Liver (tissue), 9 donors: ENCODE results near the gene ILK. TPM values are rescaled to one million over a fixed set of nuclear protein-coding genes. Genes with fewer than 3 reads are reported as not detected.
A peak's percentile ranks its signal among the peaks of the same experiment; 100 is the strongest.

Source experiments
- DNase-seq: peaks from one replicate; pipeline ENCODE4 v3.0.0-alpha.2; 2017; ENCODE audit warnings: low spot score
- H3K27ac ChIP-seq, 2 donors: one replicate each; pipeline ENCODE4 v1.7.0; 2013; ENCODE audit warnings: inconsistent platforms in 2 of 2, low read length in 2 of 2, control low read depth in 1 of 2, low read depth in 1 of 2, mild to moderate bottlenecking in 1 of 2
- H3K27me3 ChIP-seq, 4 donors: one replicate each; pipeline versions ENCODE4 v1.6.1 to v1.7.0; 2013; ENCODE audit warnings: low read length in 3 of 4, inconsistent platforms in 1 of 4, mild to moderate bottlenecking in 1 of 4, moderate library complexity in 1 of 4; ENCODE audit not compliant: control insufficient read depth in 4 of 4, insufficient read depth in 4 of 4
- H3K36me3 ChIP-seq, 4 donors: one replicate each; pipeline versions ENCODE4 v1.6.1 to v1.7.0; 2013; ENCODE audit warnings: low read length in 3 of 4, mild to moderate bottlenecking in 3 of 4, low read depth in 1 of 4, moderate library complexity in 1 of 4; ENCODE audit not compliant: control insufficient read depth in 4 of 4, insufficient read depth in 3 of 4
- H3K4me1 ChIP-seq, 4 donors: one replicate each; pipeline versions ENCODE4 v1.6.1 to v1.7.0; 2013; ENCODE audit warnings: low read length in 3 of 4, mild to moderate bottlenecking in 3 of 4, moderate library complexity in 1 of 4; ENCODE audit not compliant: control insufficient read depth in 4 of 4, insufficient read depth in 4 of 4
- H3K4me3 ChIP-seq, 3 donors: one replicate each; pipeline versions ENCODE4 v1.6.1 to v1.7.0; 2013; ENCODE audit warnings: low read length in 3 of 3, control low read depth in 1 of 3, low read depth in 1 of 3, mild to moderate bottlenecking in 1 of 3
- H3K9ac ChIP-seq, 2 donors: one replicate each; pipeline ENCODE4 v1.7.0; 2013; ENCODE audit warnings: low read length in 2 of 2, mild to moderate bottlenecking in 2 of 2, moderate library complexity in 2 of 2, control low read depth in 1 of 2, low read depth in 1 of 2
- H3K9me3 ChIP-seq, 4 donors: one replicate each; pipeline versions ENCODE4 v1.6.1 to v1.7.0; 2013; ENCODE audit warnings: low read length in 3 of 4; ENCODE audit not compliant: control insufficient read depth in 4 of 4
- EGR1 ChIP-seq, 2 donors: IDR thresholded peaks; 2 replicates each; pipeline ENCODE4 v1.6.1; 2016 to 2018; ENCODE audit warnings: antibody characterized with exemption in 2 of 2, low read depth in 2 of 2
- FOXA1 ChIP-seq: IDR thresholded peaks from 2 replicates; pipeline ENCODE4 v1.6.1; 2016; ENCODE audit warnings: antibody characterized with exemption
- FOXA2 ChIP-seq: IDR thresholded peaks from 2 replicates; pipeline ENCODE4 v1.6.1; 2016; ENCODE audit warnings: antibody characterized with exemption
- GABPA ChIP-seq, 2 donors: IDR thresholded peaks in 1 of 2; conservative IDR thresholded peaks in 1 of 2; 2 replicates each; pipeline ENCODE4 v1.6.1; 2016; ENCODE audit warnings: antibody characterized with exemption in 2 of 2, mild to moderate bottlenecking in 1 of 2, moderate library complexity in 1 of 2
- HNF4A ChIP-seq, 2 donors: conservative IDR thresholded peaks; 2 replicates each; pipeline ENCODE4 v1.6.1; 2016; ENCODE audit warnings: antibody characterized with exemption in 2 of 2, mild to moderate bottlenecking in 2 of 2
- HNF4G ChIP-seq: IDR thresholded peaks from 2 replicates; pipeline ENCODE4 v1.6.1; 2016; ENCODE audit warnings: antibody characterized with exemption
- JUND ChIP-seq, 2 donors: IDR thresholded peaks; 2 replicates each; pipeline ENCODE4 v1.6.1; 2016; ENCODE audit warnings: antibody characterized with exemption in 2 of 2
- NR2F2 ChIP-seq: IDR thresholded peaks from 2 replicates; pipeline ENCODE4 v1.6.1; 2016; ENCODE audit warnings: antibody characterized with exemption
- RAD21 ChIP-seq, 2 donors: IDR thresholded peaks; 2 replicates each; pipeline ENCODE4 v1.6.1; 2016; ENCODE audit warnings: antibody characterized with exemption in 2 of 2, mild to moderate bottlenecking in 2 of 2
- RXRA ChIP-seq, 2 donors: IDR thresholded peaks; 2 replicates each; pipeline ENCODE4 v1.6.1; 2017 to 2018; ENCODE audit warnings: antibody characterized with exemption in 2 of 2, mild to moderate bottlenecking in 1 of 2
- SP1 ChIP-seq: IDR thresholded peaks from 2 replicates; pipeline ENCODE4 v1.6.1; 2018; ENCODE audit warnings: antibody characterized with exemption, mild to moderate bottlenecking
- TAF1 ChIP-seq: conservative IDR thresholded peaks from 2 replicates; pipeline ENCODE4 v1.6.1; 2016; ENCODE audit warnings: antibody characterized with exemption, mild to moderate bottlenecking
- YY1 ChIP-seq: IDR thresholded peaks from 2 replicates; pipeline ENCODE4 v1.6.1; 2016; ENCODE audit warnings: antibody characterized with exemption, mild to moderate bottlenecking
- WGBS: extraction: QIAGEN DNeasy Blood & Tissue Kit; methylation state at CpG from one replicate; pipeline ENCODE4 v1.1.7; 2013; 5-methylcytosine and 5-hydroxymethylcytosine counted together
- polyA plus RNA-seq, 2 donors: library from polyadenylated mRNA; stranded (reverse) in 1 of 2; unstranded in 1 of 2; fragments of 200-250 nt in 1 of 2; fragments of >200 nt in 1 of 2; fragmentation: Nextera tagmentation in 1 of 2; extraction: Ambion mirVana in 1 of 2; gene quantifications; one replicate each; pipeline versions ENCODE4 v1.2.1 to v1.2.3, GENCODE V29; 2013 to 2015
- total RNA-seq, 2 donors: library from RNA; depleted of rRNA; stranded (reverse); fragments of >200 nt; gene quantifications; one replicate each; pipeline ENCODE4 v1.2.3, GENCODE V29; 2014
- TF ChIP-seq, protein P1 (sequence below): IDR thresholded peaks from 2 replicates; pipeline ENCODE4 v1.6.1; 2016; ENCODE audit warnings: antibody characterized with exemption, mild to moderate bottlenecking
- TF ChIP-seq, protein P2 (sequence below): IDR thresholded peaks from 2 replicates; pipeline ENCODE4 v1.6.1; 2016; ENCODE audit warnings: antibody characterized with exemption
- TF ChIP-seq, protein P3 (sequence below): fragments of 150-350 bp; IDR thresholded peaks from 2 replicates; pipeline ENCODE4 v1.5.1; 2017; ENCODE audit warnings: improper control_type of control experiment, low read depth, low read length; ENCODE audit not compliant: missing input control
- TF ChIP-seq, protein P4 (sequence below): IDR thresholded peaks from 2 replicates; pipeline ENCODE4 v1.6.1; 2016; ENCODE audit warnings: antibody characterized with exemption
- TF ChIP-seq, protein P5 (sequence below): IDR thresholded peaks from 2 replicates; pipeline ENCODE4 v1.6.1; 2016; ENCODE audit warnings: antibody characterized with exemption
- donor health status: healthy.
- donor health status: healthy.
- donor health status: healthy.
- donor health status: healthy.
- donor health status: healthy.

The ILK gene
- total and polyA plus RNA-seq, 4 donors, result 29.6 to 69.1 (median 48.2) TPM

DNA sequence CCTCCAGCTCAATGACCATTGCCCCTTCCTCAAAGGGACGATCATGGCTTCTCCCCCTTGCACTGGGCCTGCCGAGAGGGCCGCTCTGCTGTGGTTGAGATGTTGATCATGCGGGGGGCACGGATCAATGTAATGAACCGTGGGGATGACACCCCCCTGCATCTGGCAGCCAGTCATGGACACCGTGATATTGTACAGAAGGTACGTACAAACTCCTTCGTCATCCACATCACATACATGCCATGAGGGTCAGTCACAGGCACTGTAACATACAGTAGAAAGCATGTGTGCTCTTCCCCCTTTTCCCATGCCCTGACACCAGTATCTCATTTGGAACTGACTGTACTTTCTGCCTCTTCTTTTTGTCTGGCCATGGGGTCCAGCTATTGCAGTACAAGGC is 4.4 kb downstream of the ILK start:
- Histone ChIP-seq H3K27ac (peak overlapping the region; percentile 55 to 58), H3K4me1 (peaks cover 3 to 50% (median 36%) of the 10 kb centered on the region in 4 donors), H3K27me3 (no peaks in the 10 kb centered on the region), H3K4me3 (no peak overlapping the region), H3K36me3 (peaks cover 7 to 30% (median 27%) of the 10 kb centered on the region in 4 donors), H3K9ac (no peak overlapping the region), H3K9me3 (no peaks in the 10 kb centered on the region)
- peak; percentile 28 for DNase-seq
- 93% methylated on average over 9 of the region's 9 CpGs for WGBS
- TF ChIP-seq HNF4G (no peak), TAF1 (no peak), SP1 (no peak), GABPA (IDR thresholded peaks at IDR 0.05 in 1 of 2, conservative IDR thresholded peaks at IDR 0.05 in 1 of 2) (no peak), NR2F2 (no peak), EGR1 (IDR thresholded peaks at IDR 0.05; ENCODE audit: low read depth in 2 of 2) (no peak), FOXA1 (no peak), YY1 (no peak), HNF4A (conservative IDR thresholded peaks at IDR 0.05) (no peak), FOXA2 (no peak), RXRA (IDR thresholded peaks at IDR 0.05) (no peak), RAD21 (IDR thresholded peaks at IDR 0.05) (no peak), JUND (IDR thresholded peaks at IDR 0.05) (no peak)
- TF ChIP-seq, protein P1, sequence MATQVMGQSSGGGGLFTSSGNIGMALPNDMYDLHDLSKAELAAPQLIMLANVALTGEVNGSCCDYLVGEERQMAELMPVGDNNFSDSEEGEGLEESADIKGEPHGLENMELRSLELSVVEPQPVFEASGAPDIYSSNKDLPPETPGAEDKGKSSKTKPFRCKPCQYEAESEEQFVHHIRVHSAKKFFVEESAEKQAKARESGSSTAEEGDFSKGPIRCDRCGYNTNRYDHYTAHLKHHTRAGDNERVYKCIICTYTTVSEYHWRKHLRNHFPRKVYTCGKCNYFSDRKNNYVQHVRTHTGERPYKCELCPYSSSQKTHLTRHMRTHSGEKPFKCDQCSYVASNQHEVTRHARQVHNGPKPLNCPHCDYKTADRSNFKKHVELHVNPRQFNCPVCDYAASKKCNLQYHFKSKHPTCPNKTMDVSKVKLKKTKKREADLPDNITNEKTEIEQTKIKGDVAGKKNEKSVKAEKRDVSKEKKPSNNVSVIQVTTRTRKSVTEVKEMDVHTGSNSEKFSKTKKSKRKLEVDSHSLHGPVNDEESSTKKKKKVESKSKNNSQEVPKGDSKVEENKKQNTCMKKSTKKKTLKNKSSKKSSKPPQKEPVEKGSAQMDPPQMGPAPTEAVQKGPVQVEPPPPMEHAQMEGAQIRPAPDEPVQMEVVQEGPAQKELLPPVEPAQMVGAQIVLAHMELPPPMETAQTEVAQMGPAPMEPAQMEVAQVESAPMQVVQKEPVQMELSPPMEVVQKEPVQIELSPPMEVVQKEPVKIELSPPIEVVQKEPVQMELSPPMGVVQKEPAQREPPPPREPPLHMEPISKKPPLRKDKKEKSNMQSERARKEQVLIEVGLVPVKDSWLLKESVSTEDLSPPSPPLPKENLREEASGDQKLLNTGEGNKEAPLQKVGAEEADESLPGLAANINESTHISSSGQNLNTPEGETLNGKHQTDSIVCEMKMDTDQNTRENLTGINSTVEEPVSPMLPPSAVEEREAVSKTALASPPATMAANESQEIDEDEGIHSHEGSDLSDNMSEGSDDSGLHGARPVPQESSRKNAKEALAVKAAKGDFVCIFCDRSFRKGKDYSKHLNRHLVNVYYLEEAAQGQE, result no peak
- TF ChIP-seq, protein P2, sequence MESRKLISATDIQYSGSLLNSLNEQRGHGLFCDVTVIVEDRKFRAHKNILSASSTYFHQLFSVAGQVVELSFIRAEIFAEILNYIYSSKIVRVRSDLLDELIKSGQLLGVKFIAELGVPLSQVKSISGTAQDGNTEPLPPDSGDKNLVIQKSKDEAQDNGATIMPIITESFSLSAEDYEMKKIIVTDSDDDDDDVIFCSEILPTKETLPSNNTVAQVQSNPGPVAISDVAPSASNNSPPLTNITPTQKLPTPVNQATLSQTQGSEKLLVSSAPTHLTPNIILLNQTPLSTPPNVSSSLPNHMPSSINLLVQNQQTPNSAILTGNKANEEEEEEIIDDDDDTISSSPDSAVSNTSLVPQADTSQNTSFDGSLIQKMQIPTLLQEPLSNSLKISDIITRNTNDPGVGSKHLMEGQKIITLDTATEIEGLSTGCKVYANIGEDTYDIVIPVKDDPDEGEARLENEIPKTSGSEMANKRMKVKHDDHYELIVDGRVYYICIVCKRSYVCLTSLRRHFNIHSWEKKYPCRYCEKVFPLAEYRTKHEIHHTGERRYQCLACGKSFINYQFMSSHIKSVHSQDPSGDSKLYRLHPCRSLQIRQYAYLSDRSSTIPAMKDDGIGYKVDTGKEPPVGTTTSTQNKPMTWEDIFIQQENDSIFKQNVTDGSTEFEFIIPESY, result no peak
- TF ChIP-seq, protein P3, sequence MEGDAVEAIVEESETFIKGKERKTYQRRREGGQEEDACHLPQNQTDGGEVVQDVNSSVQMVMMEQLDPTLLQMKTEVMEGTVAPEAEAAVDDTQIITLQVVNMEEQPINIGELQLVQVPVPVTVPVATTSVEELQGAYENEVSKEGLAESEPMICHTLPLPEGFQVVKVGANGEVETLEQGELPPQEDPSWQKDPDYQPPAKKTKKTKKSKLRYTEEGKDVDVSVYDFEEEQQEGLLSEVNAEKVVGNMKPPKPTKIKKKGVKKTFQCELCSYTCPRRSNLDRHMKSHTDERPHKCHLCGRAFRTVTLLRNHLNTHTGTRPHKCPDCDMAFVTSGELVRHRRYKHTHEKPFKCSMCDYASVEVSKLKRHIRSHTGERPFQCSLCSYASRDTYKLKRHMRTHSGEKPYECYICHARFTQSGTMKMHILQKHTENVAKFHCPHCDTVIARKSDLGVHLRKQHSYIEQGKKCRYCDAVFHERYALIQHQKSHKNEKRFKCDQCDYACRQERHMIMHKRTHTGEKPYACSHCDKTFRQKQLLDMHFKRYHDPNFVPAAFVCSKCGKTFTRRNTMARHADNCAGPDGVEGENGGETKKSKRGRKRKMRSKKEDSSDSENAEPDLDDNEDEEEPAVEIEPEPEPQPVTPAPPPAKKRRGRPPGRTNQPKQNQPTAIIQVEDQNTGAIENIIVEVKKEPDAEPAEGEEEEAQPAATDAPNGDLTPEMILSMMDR, result no peak
- TF ChIP-seq, protein P4, sequence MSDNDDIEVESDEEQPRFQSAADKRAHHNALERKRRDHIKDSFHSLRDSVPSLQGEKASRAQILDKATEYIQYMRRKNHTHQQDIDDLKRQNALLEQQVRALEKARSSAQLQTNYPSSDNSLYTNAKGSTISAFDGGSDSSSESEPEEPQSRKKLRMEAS, result no peak
- TF ChIP-seq, protein P5, sequence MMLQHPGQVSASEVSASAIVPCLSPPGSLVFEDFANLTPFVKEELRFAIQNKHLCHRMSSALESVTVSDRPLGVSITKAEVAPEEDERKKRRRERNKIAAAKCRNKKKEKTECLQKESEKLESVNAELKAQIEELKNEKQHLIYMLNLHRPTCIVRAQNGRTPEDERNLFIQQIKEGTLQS, result no peak
